ENCODE measurements around the gene SNX13.

SNX13 gene

GRCh38 chr7:17968791-17969715 lies 28.8 kb upstream of the SNX13 start:
- Histone ChIP-seq H3K27ac (no peak overlapping the region), H3K4me3 (ENCODE audit: low read depth, low read length) (no peak overlapping the region), H3K36me3 (no peaks in the 10 kb centered on the region), H3K27me3 (ENCODE audit: insufficient read depth, low read depth, severe bottlenecking) (no peaks in the 10 kb centered on the region), H3K9me3 (ENCODE audit: severe bottlenecking) (no peaks in the 10 kb centered on the region)
- no peak for TF ChIP-seq CTCF (IDR thresholded peaks at IDR 0.05; ENCODE audit: low read depth, low read length)
- DNase-seq, result no peak

GRCh38 chr7:17966706-17967105 lies 26.4 kb upstream of the SNX13 start:
- Histone ChIP-seq H3K27me3 (ENCODE audit: insufficient read depth, low read depth, severe bottlenecking) (no peaks in the 10 kb centered on the region), H3K27ac (no peak overlapping the region), H3K9me3 (ENCODE audit: severe bottlenecking) (no peaks in the 10 kb centered on the region), H3K4me3 (ENCODE audit: low read depth, low read length) (no peak overlapping the region), H3K36me3 (no peaks in the 10 kb centered on the region)
- DNase-seq, result no peak
- no peak for TF ChIP-seq CTCF (IDR thresholded peaks at IDR 0.05; ENCODE audit: low read depth, low read length)

- H3K9me3 ChIP-seq (ENCODE audit: severe bottlenecking), result no peaks in the 10 kb centered on the region
- H3K27ac ChIP-seq, result no peak overlapping the region
- TF ChIP-seq CTCF (IDR thresholded peaks at IDR 0.05; ENCODE audit: low read depth, low read length), result no peak
- H3K27me3 ChIP-seq (ENCODE audit: insufficient read depth, low read depth, severe bottlenecking), result no peaks in the 10 kb centered on the region
- H3K4me3 ChIP-seq (ENCODE audit: low read depth, low read length), result no peak overlapping the region
- DNase-seq, result no peak
- H3K36me3 ChIP-seq, result no peaks in the 10 kb centered on the region
Measured at GRCh38 chr7:17965603-17966002, 25.3 kb upstream of the SNX13 start.

- H3K9me3 ChIP-seq (ENCODE audit: severe bottlenecking), result no peaks in the 10 kb centered on the region
- no peak overlapping the region for H3K27ac ChIP-seq
- no peak for TF ChIP-seq CTCF (IDR thresholded peaks at IDR 0.05; ENCODE audit: low read depth, low read length)
- H3K27me3 ChIP-seq (ENCODE audit: insufficient read depth, low read depth, severe bottlenecking), result no peaks in the 10 kb centered on the region
- no peak overlapping the region for H3K4me3 ChIP-seq (ENCODE audit: low read depth, low read length)
- DNase-seq, result no peak
- H3K36me3 ChIP-seq, result no peaks in the 10 kb centered on the region
Measured at GRCh38 chr7:17963281-17963680, 23.0 kb upstream of the SNX13 start.

- H3K27ac ChIP-seq, result no peak overlapping the region
- no peak for TF ChIP-seq CTCF (IDR thresholded peaks at IDR 0.05; ENCODE audit: low read depth, low read length)
- no peaks in the 10 kb centered on the region for H3K9me3 ChIP-seq (ENCODE audit: severe bottlenecking)
- H3K4me3 ChIP-seq (ENCODE audit: low read depth, low read length), result no peak overlapping the region
- DNase-seq, result no peak
- no peaks in the 10 kb centered on the region for H3K36me3 ChIP-seq
- H3K27me3 ChIP-seq (ENCODE audit: insufficient read depth, low read depth, severe bottlenecking), result no peaks in the 10 kb centered on the region
Measured at GRCh38 chr7:17962652-17963051, 22.4 kb upstream of the SNX13 start.
